HT-29 (cell line): ENCODE measurements around the gene DNAJC5G. TPM values are rescaled to one million over a fixed set of nuclear protein-coding genes. Genes with fewer than 3 reads are reported as not detected.
A peak's percentile ranks its signal among the peaks of the same experiment; 100 is the strongest.

ENCODE experiments used
- DNase-seq: peaks from one replicate; pipeline ENCODE4 v3.0.0-alpha.2; 2015; ENCODE audit warnings: low spot score
- total RNA-seq: library from RNA; depleted of rRNA; stranded (reverse); fragments of >200 nt; shearing (Covaris generic); gene quantifications from 2 replicates; pipeline ENCODE4 v1.2.3, GENCODE V29; 2014; rRNA removed

Gene DNAJC5G
- not detected in 2 replicates for total RNA-seq

GRCh38 chr2:27275211-27276150 is at the start of gene DNAJC5G:
TSS of gene DNAJC5G (plus strand) at chr2:27275433. CDS start at chr2:27276729, 1,296 bp downstream.
- DNase-seq: no peak

GRCh38 chr2:27225526-27225925 is 49.7 kb upstream of the DNAJC5G start:
- no peak for DNase-seq

GRCh38 chr2:27227501-27227900 is 47.7 kb upstream of the DNAJC5G start:
- no peak for DNase-seq

GRCh38 chr2:27231921-27232320 is 43.3 kb upstream of the DNAJC5G start:
- DNase-seq: no peak

GRCh38 chr2:27233341-27233740 is 41.9 kb upstream of the DNAJC5G start:
- DNase-seq: no peak

GRCh38 chr2:27236136-27236535 is 39.1 kb upstream of the DNAJC5G start:
- DNase-seq: no peak

GRCh38 chr2:27236626-27237025 is 38.6 kb upstream of the DNAJC5G start:
- DNase-seq: no peak

GRCh38 chr2:27237341-27237945 is 37.8 kb upstream of the DNAJC5G start:
- DNase-seq: no peak

GRCh38 chr2:27238976-27239375 is 36.3 kb upstream of the DNAJC5G start:
- no peak for DNase-seq

GRCh38 chr2:27240406-27240805 is 34.8 kb upstream of the DNAJC5G start:
- DNase-seq: no peak

- DNase-seq: no peak
These were observed 33.2 kb upstream of the DNAJC5G start for GRCh38 chr2:27241761-27242613.

GRCh38 chr2:27242614-27242951 is 32.6 kb upstream of the DNAJC5G start:
- DNase-seq: no peak

GRCh38 chr2:27243391-27244130 is 31.7 kb upstream of the DNAJC5G start:
- no peak for DNase-seq

- DNase-seq: no peak
These were observed 30.1 kb upstream of the DNAJC5G start for GRCh38 chr2:27245116-27245515.

- no peak for DNase-seq
These were observed 29.6 kb upstream of the DNAJC5G start for GRCh38 chr2:27245626-27246025.

- DNase-seq: no peak
These were observed 27.3 kb upstream of the DNAJC5G start for GRCh38 chr2:27247893-27248292.

- DNase-seq: no peak
These were observed 25.9 kb upstream of the DNAJC5G start for GRCh38 chr2:27249159-27249890.

- DNase-seq: peak; percentile 65
These were observed 25.2 kb upstream of the DNAJC5G start for GRCh38 chr2:27249891-27250651.

- DNase-seq: no peak
These were observed 24.4 kb upstream of the DNAJC5G start for GRCh38 chr2:27250652-27251379.
